Parathyroid adenoma (tissue), 2 donors: ENCODE results near the gene POLR2F.

ENCODE experiments used
- H2AFZ ChIP-seq: fragments of 300-600 bp; sonication (generic); one replicate; pipeline ENCODE4 v1.7.0; 2017; ENCODE audit warnings: antibody characterized with exemption, mild to moderate bottlenecking
- H3K27ac ChIP-seq: fragments of 300-600 bp; sonication (generic); one replicate; pipeline ENCODE4 v1.7.0; 2017
- H3K27me3 ChIP-seq: fragments of 300-600 bp; sonication (generic); one replicate; pipeline ENCODE4 v1.7.0; 2017; ENCODE audit warnings: low read length; ENCODE audit not compliant: control insufficient read depth, insufficient read depth
- H3K36me3 ChIP-seq: fragments of 300-600 bp; sonication (generic); one replicate; pipeline ENCODE4 v1.7.0; 2017; ENCODE audit warnings: low read length; ENCODE audit not compliant: control insufficient read depth, insufficient read depth
- H3K4me1 ChIP-seq: fragments of 300-600 bp; sonication (generic); one replicate; pipeline ENCODE4 v1.7.0; 2017; ENCODE audit warnings: control low read depth
- H3K4me2 ChIP-seq: fragments of 300-600 bp; sonication (generic); one replicate; pipeline ENCODE4 v1.7.0; 2017; ENCODE audit warnings: low read length
- H3K4me3 ChIP-seq: fragments of 300-600 bp; sonication (generic); one replicate; pipeline ENCODE4 v1.7.0; 2017; ENCODE audit warnings: low read depth, low read length
- H3K79me2 ChIP-seq: fragments of 300-600 bp; sonication (generic); one replicate; pipeline ENCODE4 v1.7.0; 2017; ENCODE audit warnings: control low read depth
- H3K9ac ChIP-seq: fragments of 300-600 bp; sonication (generic); one replicate; pipeline ENCODE4 v1.7.0; 2017; ENCODE audit warnings: mild to moderate bottlenecking
- H3K9me3 ChIP-seq: fragments of 300-600 bp; sonication (generic); one replicate; pipeline ENCODE4 v1.7.0; 2017; ENCODE audit warnings: low read length; ENCODE audit not compliant: control insufficient read depth
- CTCF ChIP-seq: fragments of 300-600 bp; sonication (generic); IDR thresholded peaks from one replicate; pipeline ENCODE4 v1.7.0; 2017; ENCODE audit warnings: antibody characterized with exemption, mild to moderate bottlenecking
- donor health status: primary hyperparathyroidism.

Gene POLR2F

DNA sequence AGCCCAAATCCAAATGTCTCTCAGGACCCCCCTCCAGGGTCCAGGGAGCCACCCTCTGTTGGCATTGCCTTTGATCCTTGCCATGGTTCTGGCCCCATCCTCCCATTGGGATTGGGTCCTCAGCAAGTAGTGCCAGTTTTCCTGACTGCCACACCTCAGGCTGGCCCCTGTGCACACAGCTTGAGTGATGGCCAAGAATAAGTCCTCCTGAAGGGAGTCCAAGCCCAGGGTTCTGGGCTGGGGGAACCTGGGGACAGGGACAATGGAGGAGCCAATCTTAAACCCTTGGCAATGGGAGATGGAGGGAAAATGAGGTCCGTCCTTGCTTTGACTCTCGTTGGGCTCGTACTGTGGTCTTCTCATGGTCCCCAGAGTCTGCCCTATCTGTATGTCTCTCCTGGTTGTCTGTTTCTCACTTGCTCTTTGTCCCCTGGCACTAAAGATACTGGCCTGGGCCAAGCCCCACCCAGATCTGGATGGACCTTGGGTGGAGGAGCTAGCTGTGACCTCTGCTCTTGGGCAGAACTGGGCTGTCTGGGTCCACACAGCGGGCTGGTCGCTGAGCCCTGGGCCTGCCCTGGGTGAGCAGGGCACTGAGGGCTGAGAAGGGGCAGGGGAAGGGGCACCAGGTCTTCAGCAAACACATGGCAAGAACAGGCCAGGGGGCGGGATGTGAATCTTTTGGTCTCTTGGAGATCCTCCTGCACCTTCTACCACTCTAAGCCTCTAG, 27.9 kb downstream of the POLR2F start:
- H3K79me2 ChIP-seq, result no peaks in the 10 kb centered on the region
- H3K27me3 ChIP-seq, result no peaks in the 10 kb centered on the region
- H2AFZ ChIP-seq, result no peak overlapping the region
- H3K4me2 ChIP-seq, result no peak overlapping the region
- H3K4me1 ChIP-seq, result no peaks in the 10 kb centered on the region
- no peak overlapping the region for H3K27ac ChIP-seq
- H3K9me3 ChIP-seq, result no peaks in the 10 kb centered on the region
- H3K36me3 ChIP-seq, result no peaks in the 10 kb centered on the region
- H3K4me3 ChIP-seq, result no peak overlapping the region
- TF ChIP-seq CTCF, result no peak
- H3K9ac ChIP-seq, result no peak overlapping the region

DNA sequence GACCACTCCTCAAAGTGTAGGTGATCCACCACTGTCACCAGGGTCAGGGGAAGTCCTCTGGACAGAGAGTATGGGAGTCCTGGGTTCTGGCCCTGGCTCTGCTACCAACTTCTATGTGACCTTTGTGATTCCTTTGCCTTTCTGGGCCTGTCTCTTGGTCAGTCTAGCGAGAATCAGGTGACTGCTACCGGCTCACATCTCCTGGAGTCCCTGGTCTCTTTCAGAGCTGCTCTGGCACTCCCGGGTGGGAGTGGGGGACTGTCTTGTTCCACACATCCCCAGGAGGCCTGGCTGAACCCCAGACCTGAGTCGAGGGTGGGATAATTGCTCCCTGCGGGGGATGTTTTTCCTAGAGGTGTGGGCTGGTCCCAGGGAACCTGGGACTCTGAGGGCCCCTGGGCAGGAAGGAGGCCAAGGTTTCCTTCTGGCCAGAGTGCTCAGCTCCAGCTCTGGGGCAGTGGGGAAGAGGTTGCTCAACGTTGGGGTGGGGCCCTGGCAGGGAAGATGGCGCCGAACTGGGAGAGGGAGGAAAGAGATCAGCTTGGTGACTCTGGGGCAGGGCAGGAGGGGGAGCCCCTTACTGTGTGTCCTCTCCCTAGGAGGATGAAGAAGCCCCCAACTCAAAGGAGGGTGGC, 28.8 kb downstream of the POLR2F start:
- Histone ChIP-seq H2AFZ (no peak overlapping the region), H3K9ac (no peak overlapping the region), H3K9me3 (no peaks in the 10 kb centered on the region), H3K79me2 (no peaks in the 10 kb centered on the region), H3K4me2 (no peak overlapping the region), H3K4me3 (no peak overlapping the region), H3K27ac (no peak overlapping the region), H3K36me3 (no peaks in the 10 kb centered on the region), H3K27me3 (no peaks in the 10 kb centered on the region), H3K4me1 (no peaks in the 10 kb centered on the region)
- no peak for TF ChIP-seq CTCF

DNA sequence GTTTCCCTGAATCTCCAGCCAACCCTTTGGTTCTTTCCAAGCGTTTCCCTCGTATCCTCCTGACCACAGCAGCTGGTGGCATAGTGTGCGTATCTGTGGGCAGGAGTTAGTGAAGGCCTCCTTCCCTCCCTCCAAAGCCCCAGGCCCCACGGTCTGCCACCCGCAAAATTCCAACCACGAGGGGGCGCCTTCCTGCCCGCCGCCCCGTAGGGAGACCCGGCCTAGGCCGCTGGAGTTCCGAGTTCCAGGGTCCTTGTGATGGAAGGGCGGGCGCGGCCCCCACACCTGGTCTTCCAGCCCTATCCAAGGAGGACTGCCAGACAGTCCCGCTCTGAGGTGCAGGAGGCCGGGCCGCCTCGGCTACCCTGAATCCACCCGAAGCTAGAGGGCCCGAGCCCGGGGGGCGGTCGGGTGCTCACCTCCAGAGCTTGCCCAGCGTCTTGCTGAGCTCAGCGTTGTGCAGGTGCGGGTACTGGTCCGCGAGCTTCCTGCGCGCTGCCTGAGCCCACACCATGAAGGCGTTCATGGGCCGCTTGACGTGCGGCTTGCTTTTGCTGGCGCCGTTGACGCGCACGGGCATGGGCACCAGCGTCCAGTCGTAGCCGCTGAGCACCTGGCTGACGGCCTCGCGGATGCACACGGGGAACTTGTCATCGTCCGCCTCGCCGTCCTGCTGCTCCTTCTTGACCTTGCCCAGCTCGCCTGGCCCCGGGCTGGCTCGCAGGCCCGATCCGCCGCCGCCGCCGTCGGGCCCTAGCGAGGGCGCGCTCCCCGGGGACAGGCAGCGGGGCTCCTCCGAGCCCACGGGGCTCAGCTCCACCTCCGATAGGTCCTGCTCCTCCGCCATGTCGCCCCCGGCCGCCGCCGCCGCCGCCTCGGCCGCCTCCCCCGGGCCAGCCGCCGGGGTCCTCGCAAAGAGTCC, 29.7 kb downstream of the POLR2F start:
- H3K4me2 ChIP-seq, result no peak overlapping the region
- H3K36me3 ChIP-seq, result no peaks in the 10 kb centered on the region
- no peak overlapping the region for H3K27ac ChIP-seq
- TF ChIP-seq CTCF, result no peak
- H2AFZ ChIP-seq, result no peak overlapping the region
- H3K9ac ChIP-seq, result no peak overlapping the region
- no peaks in the 10 kb centered on the region for H3K4me1 ChIP-seq
- H3K9me3 ChIP-seq, result no peaks in the 10 kb centered on the region
- H3K4me3 ChIP-seq, result no peak overlapping the region
- H3K27me3 ChIP-seq, result no peaks in the 10 kb centered on the region
- no peaks in the 10 kb centered on the region for H3K79me2 ChIP-seq

DNA sequence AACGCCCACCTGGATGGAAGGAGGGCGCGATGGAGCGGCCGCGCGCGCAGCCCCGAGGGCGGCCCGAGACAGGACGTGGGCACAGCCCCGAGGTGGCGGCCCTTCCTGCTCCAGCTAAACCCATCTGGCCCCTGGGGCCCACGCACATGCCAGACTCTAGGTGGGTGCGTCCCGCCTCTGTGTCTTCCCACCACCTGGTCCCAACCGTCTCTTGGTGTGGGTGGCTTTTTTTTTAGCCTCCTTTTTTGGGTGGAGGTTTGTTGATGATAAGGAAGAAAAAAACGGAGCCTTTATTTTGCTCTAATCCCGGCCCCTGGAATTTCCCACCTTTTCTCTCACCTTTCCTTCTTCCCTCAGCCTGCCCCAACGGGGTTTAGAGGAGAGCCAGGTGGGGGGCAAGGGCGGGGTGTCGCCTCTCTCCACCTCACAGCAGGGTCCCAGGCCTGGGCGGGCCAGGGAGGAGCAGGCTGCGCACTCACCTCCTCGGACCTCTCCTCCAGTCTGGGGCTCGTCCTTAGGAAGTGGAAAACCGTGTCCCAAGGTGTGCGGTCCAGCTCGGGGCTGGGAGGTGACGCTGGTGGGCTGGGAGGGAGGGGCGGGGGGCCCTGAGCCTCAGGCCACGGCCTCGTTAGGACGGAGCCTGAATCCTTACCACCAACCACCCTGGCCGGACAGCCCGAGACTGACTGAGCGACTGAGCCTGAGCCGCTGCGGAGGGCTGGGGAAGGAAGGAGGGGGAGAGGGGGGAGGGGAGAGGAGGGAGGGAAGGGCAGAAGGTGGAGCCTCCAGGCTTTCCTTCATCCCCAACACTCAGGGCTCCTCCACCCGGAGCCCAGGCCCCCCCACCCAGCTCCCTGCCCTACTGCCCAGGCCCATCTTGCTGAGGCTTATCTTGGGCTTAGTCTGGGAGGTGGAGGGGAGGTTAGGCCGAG, 30.6 kb downstream of the POLR2F start, which contains the start of gene SOX10:
Gene SOX10 (minus strand): TSS at position 696 of the 932 bp plus-strand sequence. CDS start 771 bp downstream, outside the sequence.
- TF ChIP-seq CTCF, result no peak
- Histone ChIP-seq H3K27me3 (no peaks in the 10 kb centered on the region), H3K4me1 (no peaks in the 10 kb centered on the region), H3K4me2 (no peak within 1 kb of the TSS), H2AFZ (no peak within 1 kb of the TSS), H3K27ac (no peak within 1 kb of the TSS), H3K4me3 (no peak within 1 kb of the TSS), H3K79me2 (no peaks in the 10 kb centered on the region), H3K9me3 (no peaks in the 10 kb centered on the region), H3K9ac (no peak within 1 kb of the TSS), H3K36me3 (no peaks in the 10 kb centered on the region)
